HepG2 (cell line): Measurements from ENCODE around the gene TNFRSF21. TPM values are rescaled to one million over a fixed set of nuclear protein-coding genes. Genes with fewer than 3 reads are reported as not detected.
"Not testable (repeated sequence)": the region's sequence is repeated elsewhere in the genome, so short reads cannot be mapped to it uniquely, and the experiment has no call there.

Experiments
- ATAC-seq: fragments of 200-7000 bp; cut with Tn5 transposase; 3 replicates; pipeline ENCODE4 v1.9.1; 2020; ENCODE audit warnings: mild to moderate bottlenecking, moderate library complexity
- BruUV-seq: library from RNA; stranded (reverse); fragments of 400-500 nt; replicated peaks from 2 replicates; lab custom pipeline; 2021; lab: Mats Ljungman, UMichigan
- CTCF ChIA-PET: fragments of 300-600 bp; formaldehyde crosslinking; extraction: SDS; loops from one replicate; lab custom pipeline; 2021; ENCODE audit warnings: low total read pairs, inconsistent platforms, low intra/inter-chr PET ratio; lab: Yijun Ruan, JAX
- POLR2A ChIA-PET: fragments of 350-600 bp; sonication (Branson Sonifier 250); formaldehyde crosslinking; loops from one replicate; lab custom pipeline; 2020; ENCODE audit warnings: antibody characterized with exemption, inconsistent platforms; lab: Yijun Ruan, JAX
- DNase-seq: peaks from one replicate; pipeline ENCODE4 v3.0.0-alpha.2; 2015; ENCODE audit warnings: low spot score
- FAIRE-seq: peaks from 3 replicates; lab custom pipeline; 2011; peaks lifted over from hg19 to GRCh38; lab: Jason Lieb, UNC
- H2AFZ ChIP-seq: one replicate; pipeline ENCODE4 v1.6.1; 2011; ENCODE audit warnings: low read length, inconsistent platforms
- H3K27ac ChIP-seq: fragments of 300-600 bp; 3 replicates; pipeline ENCODE4 v1.8.0; 2011; ENCODE audit warnings: mixed run types, mild to moderate bottlenecking, mixed read lengths, low read length, inconsistent platforms; ENCODE audit not compliant: insufficient read depth; ENCODE audit errors: extremely low read length
- H3K27me3 ChIP-seq, 2 experiments: fragments of 200-600 bp in 1 of 2; 2 replicates in 1 of 2; 3 replicates in 1 of 2; pipeline versions ENCODE4 v1.6.0 to v1.8.0; 2011; ENCODE audit warnings: low read length in 2 of 2, mild to moderate bottlenecking in 2 of 2, moderate library complexity in 2 of 2, inconsistent platforms in 1 of 2; ENCODE audit not compliant: insufficient read depth in 2 of 2, control insufficient read depth in 1 of 2
- H3K36me3 ChIP-seq, 2 experiments: fragments of 200-600 bp in 1 of 2; replicated peaks in 1 of 2; 2 replicates in 1 of 2; 3 replicates in 1 of 2; pipeline versions ENCODE4 v1.5.1 to v1.8.0; 2011; ENCODE audit warnings: low read length in 2 of 2, inconsistent platforms in 1 of 2; ENCODE audit not compliant: insufficient read depth in 2 of 2, control insufficient read depth in 1 of 2
- H3K4me1 ChIP-seq: 2 replicates; pipeline ENCODE4 v1.5.1; 2012; ENCODE audit warnings: low read length, inconsistent platforms; ENCODE audit not compliant: insufficient read depth
- H3K4me2 ChIP-seq: 2 replicates; pipeline ENCODE4 v1.6.0; 2011; ENCODE audit warnings: low read depth, low read length, inconsistent platforms
- H3K4me3 ChIP-seq, 3 experiments: fragments of 200-600 bp in 1 of 3; sonication (generic), shearing (Covaris generic) in 1 of 3; replicated peaks in 1 of 3; 2 replicates each; pipeline ENCODE4 v1.5.1; 2011 to 2016; ENCODE audit warnings: low read length in 3 of 3, inconsistent platforms in 2 of 3, low read depth in 2 of 3, mild to moderate bottlenecking in 2 of 3, control low read depth in 1 of 3, mixed read lengths in 1 of 3; ENCODE audit not compliant: insufficient read depth in 1 of 3
- H3K79me2 ChIP-seq: one replicate; pipeline ENCODE4 v1.6.1; 2011; ENCODE audit warnings: low read length, inconsistent platforms; ENCODE audit not compliant: insufficient read depth
- H3K9ac ChIP-seq: 2 replicates; pipeline ENCODE4 v1.6.0; 2011; ENCODE audit warnings: mild to moderate bottlenecking, low read depth, low read length, inconsistent platforms; ENCODE audit not compliant: insufficient read depth
- H3K9me3 ChIP-seq: 2 replicates; pipeline ENCODE4 v1.5.1; 2012; ENCODE audit warnings: mild to moderate bottlenecking, low read length
- H4K20me1 ChIP-seq: 2 replicates; pipeline ENCODE4 v1.6.0; 2011; ENCODE audit warnings: inconsistent platforms, mild to moderate bottlenecking, low read length, moderate library complexity; ENCODE audit not compliant: insufficient read depth
- RBM22 ChIP-seq: fragments of 200-400 bp; formaldehyde crosslinking; optimal IDR thresholded peaks from 2 replicates; pipeline ENCODE3; 2017; ENCODE audit warnings: mild to moderate bottlenecking, low read length, moderate library complexity
- ZSCAN22 ChIP-seq: sonication (generic); formaldehyde crosslinking; IDR thresholded peaks from 2 replicates; pipeline ENCODE4 v1.4.0; 2020; ENCODE audit warnings: mild to moderate bottlenecking, missing genetic modification reagents
- WGBS: methylation state at CpG from one replicate; pipeline ENCODE4 v1.1.6; 2017; ENCODE audit warnings: low lambda C conversion rate; 5-methylcytosine and 5-hydroxymethylcytosine counted together
- in situ Hi-C: cut with HindIII; loops from 2 replicates; pipeline ENCODE4 v1.10.0; 2017; ENCODE audit warnings: low pct_unique_long_range_greater_than_20kb; ENCODE audit not compliant: extremely low pct_ligation_motif_present
- intact Hi-C: fragments of 100-400 bp; cut with micrococcal nuclease; formaldehyde crosslinking; loops from one replicate; pipeline ENCODE4 v1.10.0; 2022; ENCODE audit not compliant: unreplicated experiment
- polyA plus RNA-seq, 8 experiments: library from polyadenylated mRNA; depleted of rRNA in 3 of 8; stranded (reverse) in 7 of 8; unstranded in 1 of 8; fragments of >200 nt; fragmentation: Illumina TruSeq in 4 of 8; extraction: Trizol in 4 of 8; gene quantifications; 2 replicates each; pipeline versions ENCODE4 v1.2.1 to v1.2.3, GENCODE V29; 2011 to 2016; ENCODE audit warnings: low read depth in 4 of 8, missing spikeins in 1 of 8, mixed read lengths in 1 of 8; ENCODE audit not compliant: insufficient read depth in 1 of 8
- total RNA-seq, 5 experiments: library from RNA; depleted of rRNA; stranded (reverse); fragments of >200 nt; fragmentation: Illumina TruSeq; extraction: Trizol; gene quantifications; 2 replicates each; pipeline ENCODE4 v1.2.3, GENCODE V29; 2016; ENCODE audit warnings: low read depth in 1 of 5
- TF ChIP-seq, protein P1 (sequence below): sonication (generic); formaldehyde crosslinking; IDR thresholded peaks from 2 replicates; pipeline ENCODE4 v1.8.1; 2023; ENCODE audit warnings: mild to moderate bottlenecking, missing genetic modification reagents, borderline replicate concordance

The TNFRSF21 gene
- total and polyA plus RNA-seq, 2 of the 13 experiments (the other 11 are each of a cell fraction or from before 2014, with no cell fraction given) = 24.8 to 46.3 TPM

DNA sequence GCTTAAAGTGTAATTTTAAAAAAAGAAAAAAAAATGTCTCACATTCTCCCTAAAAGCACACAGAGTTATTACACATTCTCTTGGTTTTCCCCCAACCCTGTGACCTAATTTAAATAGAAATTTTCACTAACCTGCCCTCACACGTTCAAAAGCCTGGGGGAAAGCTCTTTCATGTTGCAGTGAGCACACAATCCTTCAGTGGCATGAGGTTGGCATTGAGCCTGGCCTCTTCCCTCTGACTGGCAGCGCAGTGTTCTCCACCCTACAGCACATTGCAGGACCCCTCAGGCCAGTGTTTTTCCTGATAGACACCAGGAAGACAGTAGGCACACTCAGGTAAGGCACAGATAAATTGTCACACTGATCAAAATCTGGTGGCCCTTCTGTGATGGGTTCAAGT is 34.1 kb downstream of the TNFRSF21 start:
- FAIRE-seq (no peak), ATAC-seq (peak; percentile 23; the same call in 1 of the 3 replicates), DNase-seq (no peak)
- H3K36me3 ChIP-seq = peaks cover 26 to 52% of the 10 kb centered on the region in 2 experiments
- no peaks in the 10 kb centered on the region for H3K9me3 ChIP-seq
- BruUV-seq = no TSS peak
- H3K27me3 ChIP-seq = no peaks in the 10 kb centered on the region
- POLR2A ChIA-PET = no interaction called here
- WGBS = 96% methylated on average over 2 of the region's 2 CpGs
- H4K20me1 ChIP-seq = peaks cover 10% of the 10 kb centered on the region
- CTCF ChIA-PET = no interaction called here
- peaks cover 40% of the 10 kb centered on the region for H3K4me1 ChIP-seq
- intact Hi-C loops (no loop called here), in situ Hi-C loops (no loop called here)
- H3K4me3 ChIP-seq = no peak overlapping the region
- H3K9ac ChIP-seq = no peak overlapping the region
- TF ChIP-seq ZSCAN22 (CRISPR knock-in tag) (0 out of 2 replicates have a peak, but pooled peaks have one; percentile 84), RBM22 (peak; percentile 81)
- TF ChIP-seq, protein P1, sequence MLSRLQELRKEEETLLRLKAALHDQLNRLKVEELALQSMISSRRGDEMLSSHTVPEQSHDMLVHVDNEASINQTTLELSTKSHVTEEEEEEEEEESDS = no peak
- H2AFZ ChIP-seq = no peak overlapping the region
- H3K79me2 ChIP-seq = peaks cover 60% of the 10 kb centered on the region
- no peak overlapping the region for H3K27ac ChIP-seq
- no peak overlapping the region for H3K4me2 ChIP-seq

DNA sequence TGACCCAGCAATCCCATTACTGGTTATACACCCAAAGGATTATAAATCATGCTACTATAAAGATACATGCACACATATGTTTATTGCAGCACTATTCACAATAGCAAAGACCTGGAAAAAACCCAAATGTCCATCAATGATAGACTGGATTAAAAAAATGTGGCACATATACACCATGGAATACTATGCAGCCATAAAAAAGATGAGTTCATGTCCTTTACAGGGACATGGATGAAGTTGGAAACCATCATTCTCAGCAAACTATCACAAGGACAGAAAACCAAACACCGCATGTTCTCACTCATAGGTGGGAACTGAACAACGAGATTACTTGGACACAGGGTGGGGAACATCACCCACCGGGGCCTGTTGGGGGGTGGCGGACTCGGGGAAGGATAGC is 34.6 kb downstream of the TNFRSF21 start:
- ATAC-seq, BruUV-seq, H3K27me3 ChIP-seq, H3K4me2 ChIP-seq, POLR2A ChIA-PET, H3K27ac ChIP-seq, intact Hi-C loops, CTCF ChIA-PET, DNase-seq, H3K9me3 ChIP-seq, H3K9ac ChIP-seq, H3K4me3 ChIP-seq, in situ Hi-C loops, FAIRE-seq, H2AFZ ChIP-seq: not testable (repeated sequence)
- Histone ChIP-seq H3K4me1 (peaks cover 44% of the 10 kb centered on the region), H4K20me1 (peaks cover 10% of the 10 kb centered on the region), H3K79me2 (peaks cover 60% of the 10 kb centered on the region), H3K36me3 (peaks cover 25 to 48% of the 10 kb centered on the region in 2 experiments)
- over 99% methylated on average over 5 of the region's 5 CpGs for WGBS
